ENCODE results near the gene PARD3B. TPM values are rescaled to one million over a fixed set of nuclear protein-coding genes. Genes with fewer than 3 reads are reported as not detected.

The PARD3B gene
- total RNA-seq, 1 experiment from 2014 or later, result 2.0 TPM

GRCh38 chr2:204718607-204719006, 173.3 kb downstream of the PARD3B start:
- ChIA-PET RAD21 (ENCODE audit: low non-redundant PET in 1 of 2, low total read pairs in 2 of 2, uncharacterized antibody in 2 of 2, unreplicated experiment in 2 of 2) (no interaction called here), POLR2A (no interaction called here), CTCF (no interaction called here)
- Histone ChIP-seq H3K27me3 (ENCODE audit: insufficient read depth, low read length) (no peaks in the 10 kb centered on the region), H3K79me2 (ENCODE audit: insufficient read depth, low read length) (no peaks in the 10 kb centered on the region), H4K20me1 (ENCODE audit: insufficient read depth) (no peaks in the 10 kb centered on the region), H3K4me1 (ENCODE audit: control insufficient read depth in 1 of 2, insufficient read depth in 2 of 2, low read length in 2 of 2) (no peaks in the 10 kb centered on the region), H3K36me3 (ENCODE audit: control insufficient read depth in 1 of 2, insufficient read depth in 2 of 2, low read length in 2 of 2) (no peaks in the 10 kb centered on the region), H3K9me2 (ENCODE audit: insufficient read depth) (no peaks in the 10 kb centered on the region), H3K27ac (ENCODE audit: low read depth, low read length) (no peak overlapping the region), H2AFZ (ENCODE audit: low read depth, low read length, poor library complexity, severe bottlenecking) (no peak overlapping the region), H3K9me3 (ENCODE audit: control insufficient read depth in 1 of 2, insufficient read depth in 1 of 2, low read depth in 1 of 2, low read length in 2 of 2) (no peaks in the 10 kb centered on the region), H3K9ac (ENCODE audit: low read length) (no peak overlapping the region), H3K4me2 (ENCODE audit: low read length) (no peak overlapping the region), H3K4me3 (replicated peaks in 1 of 2; ENCODE audit: low read depth in 1 of 2, low read length in 2 of 2) (no peak overlapping the region)
- no TSS peak for BruUV-seq (replicated peaks)
- TF ChIP-seq YY1 (IDR thresholded peaks at IDR 0.05; ENCODE audit: extremely low read depth, insufficient replicate concordance, low read depth, low read length) (no peak), CBX3 (IDR thresholded peaks at IDR 0.05; ENCODE audit: low read depth) (no peak), JUND (IDR thresholded peaks at IDR 0.05) (no peak), SIN3A (IDR thresholded peaks at IDR 0.05; ENCODE audit: low read depth) (no peak), ATF3 (IDR thresholded peaks at IDR 0.05) (no peak), EGR1 (IDR thresholded peaks at IDR 0.05; ENCODE audit: low read depth) (no peak), MAX (IDR thresholded peaks at IDR 0.05) (no peak), SP1 (IDR thresholded peaks at IDR 0.05; ENCODE audit: low read depth) (no peak), REST (IDR thresholded peaks at IDR 0.05; ENCODE audit: low read depth) (no peak), SRF (IDR thresholded peaks at IDR 0.05; ENCODE audit: low read depth) (no peak), RAD21 (IDR thresholded peaks at IDR 0.05; ENCODE audit: low read depth) (no peak), CEBPB (IDR thresholded peaks at IDR 0.05; ENCODE audit: low read depth) (no peak), EZH2 (IDR thresholded peaks at IDR 0.05) (no peak), FOSL1 (IDR thresholded peaks at IDR 0.05; ENCODE audit: low read depth) (no peak), TCF7L2 (IDR thresholded peaks at IDR 0.05; ENCODE audit: borderline replicate concordance, extremely low read depth, insufficient read depth, insufficient read length) (no peak), ELF1 (IDR thresholded peaks at IDR 0.05; ENCODE audit: borderline replicate concordance, low read depth) (no peak), ZNF274 (IDR thresholded peaks at IDR 0.05; ENCODE audit: low read depth, low read length) (no peak), ZBTB33 (IDR thresholded peaks at IDR 0.05; ENCODE audit: extremely low read depth, insufficient replicate concordance, low read length) (no peak)
- DNase-seq (ENCODE audit: low read depth, low spot score) (no peak), ATAC-seq (no peak)
- intact Hi-C loops (cut with micrococcal nuclease), result no loop called here
